Heart right ventricle (tissue), 16 donors: ENCODE data around the gene NXPH4. TPM values are rescaled to one million over a fixed set of nuclear protein-coding genes. Genes with fewer than 3 reads are reported as not detected.

Source experiments
- ATAC-seq, 8 donors: fragments of 200-7000 bp; cut with Tn5 transposase; one replicate each; pipeline ENCODE4 v1.9.1; 2020; ENCODE audit warnings: mild to moderate bottlenecking in 8 of 8, moderate library complexity in 8 of 8, moderate number of reproducible peaks in 1 of 8
- DNase-seq, 2 donors: peaks; one replicate each; pipeline ENCODE4 v3.0.0-alpha.2; 2020
- H3K27ac ChIP-seq, 10 donors: fragments of 200-600 bp; sonication (generic) in 2 of 10; one replicate each; pipeline versions ENCODE4 v1.5.0 to v1.8.0; 2020 to 2022; ENCODE audit warnings: mild to moderate bottlenecking in 3 of 10
- H3K27me3 ChIP-seq, 7 donors: fragments of 200-600 bp; one replicate each; pipeline ENCODE4 v1.8.0; 2021 to 2022; ENCODE audit warnings: mild to moderate bottlenecking in 2 of 7
- H3K36me3 ChIP-seq, 9 donors: fragments of 200-600 bp; sonication (generic) in 1 of 9; one replicate each; pipeline versions ENCODE4 v1.5.0 to v1.8.0; 2020 to 2022; ENCODE audit warnings: mild to moderate bottlenecking in 2 of 9
- H3K4me1 ChIP-seq, 9 donors: fragments of 200-600 bp; sonication (generic) in 1 of 9; one replicate each; pipeline versions ENCODE4 v1.5.0 to v1.8.0; 2020 to 2022; ENCODE audit warnings: mild to moderate bottlenecking in 4 of 9
- H3K4me3 ChIP-seq, 10 donors: fragments of 200-600 bp; sonication (generic) in 2 of 10; one replicate each; pipeline versions ENCODE4 v1.5.0 to v1.8.0; 2020 to 2022; ENCODE audit warnings: mild to moderate bottlenecking in 7 of 10, moderate library complexity in 2 of 10
- H3K9me3 ChIP-seq, 11 donors: fragments of 200-600 bp in 10 of 11; sonication (generic) in 2 of 11; one replicate each; pipeline versions ENCODE4 v1.5.0 to v1.8.0; 2013 to 2022; ENCODE audit warnings: mild to moderate bottlenecking in 2 of 11, control low read depth in 1 of 11, moderate library complexity in 1 of 11
- WGBS, 2 donors: extraction: QIAGEN DNeasy Blood & Tissue Kit; methylation state at CpG; one replicate each; pipeline ENCODE4 v1.1.7; 2013; ENCODE audit warnings: inconsistent platforms in 1 of 2; 5-methylcytosine and 5-hydroxymethylcytosine counted together
- intact Hi-C, 10 donors: fragments of 100-400 bp; cut with DNase I; formaldehyde crosslinking; loops; one replicate each; pipeline versions ENCODE4 v1.11.1 to v1.14.2; 2022
- long read RNA-seq, 3 donors: library from polyadenylated mRNA; unstranded; transcript quantifications; one replicate each; pipeline ENCODE4 v2.0.0, GENCODE V29; 2020 to 2021
- polyA plus RNA-seq, 2 donors: library from polyadenylated mRNA; stranded (reverse); fragments of 200-250 nt; gene quantifications; one replicate each; pipeline ENCODE4 v1.2.3, GENCODE V29; 2013
- total RNA-seq, 10 donors: library from RNA; stranded (reverse); fragmentation: NEBNext Ultra II Directional in 3 of 10; extraction: Animal tissue kit (Norgen Biotek cat#: 25700) in 3 of 10; gene quantifications; one replicate each; pipeline versions ENCODE4 v1.2.1 to v1.2.4, GENCODE V29; 2021 to 2023
- TF ChIP-seq, protein P1 (sequence below), 9 donors: fragments of 200-600 bp; sonication (generic) in 2 of 9; IDR thresholded peaks; one replicate each; pipeline versions ENCODE4 v1.5.0 to v1.8.0; 2021 to 2022; ENCODE audit warnings: antibody characterized with exemption in 9 of 9, mild to moderate bottlenecking in 5 of 9, moderate library complexity in 1 of 9
- donor health status: Arrhythmogenic right ventricular cardiomyopathy.
- donor health status: ischemic (EF 13 %, LVEDD 7.1; RV severe dilation, severe dysfunction).
- donor health status: healthy with polysubstance abuse.
- donor health status: DM: no; HTN: yes; CAD: no.
- donor health status: DM: no; HTN: no; CAD: no.
- donor health status: ischemic (EF 25% LVEDD 6.9; RV normal size, moderate dysfunction).
- donor health status: ischemic (EF 25% LVEDD 5.7; RV mildly dilated, moderate dysfunction).
- donor health status: healthy.
- donor health status: DM: yes; HTN: yes; CAD: no.
- donor health status: Ischemic cardiomyopathy.
- donor health status: ischemic (EF 35%, LVEDD 5.7; RV mildly dilated, moderate dysfunction).
- donor health status: nonischemic (EF 11% LVEDD 7.7; RV severe dilation, severe dysfunction).
- donor health status: DM: yes; HTN: yes; CAD: no.
- donor health status: PGD.
- donor health status: ischemic (EF 29% LVEDD 5.4; RV normal size, mild dysfunction).
- donor health status: nonischemic (EF 23%, LVEDD 6.1; RV moderate dilation, normal function).

Gene NXPH4
- total RNA-seq = 1 to 10 TPM in 7 of 10 donors, under 1 TPM in 3; 0.18 to 6.2 (median 2.3) TPM
- 1 to 10 TPM in 1 of 2 donors, under 1 TPM in 1; 0.66 to 1.8 TPM for polyA plus RNA-seq
- long read RNA-seq, donor 1, partial matches to known transcripts = 0 of 1 reads
- long read RNA-seq, donor 1, other reads (novel, unspliced or antisense) = 1 of 1 reads
- long read RNA-seq, donor 2, partial matches to known transcripts = 0 of 1 reads
- long read RNA-seq, donor 2, other reads (novel, unspliced or antisense) = 0 of 1 reads
- long read RNA-seq, donor 3 = 0 reads

DNA sequence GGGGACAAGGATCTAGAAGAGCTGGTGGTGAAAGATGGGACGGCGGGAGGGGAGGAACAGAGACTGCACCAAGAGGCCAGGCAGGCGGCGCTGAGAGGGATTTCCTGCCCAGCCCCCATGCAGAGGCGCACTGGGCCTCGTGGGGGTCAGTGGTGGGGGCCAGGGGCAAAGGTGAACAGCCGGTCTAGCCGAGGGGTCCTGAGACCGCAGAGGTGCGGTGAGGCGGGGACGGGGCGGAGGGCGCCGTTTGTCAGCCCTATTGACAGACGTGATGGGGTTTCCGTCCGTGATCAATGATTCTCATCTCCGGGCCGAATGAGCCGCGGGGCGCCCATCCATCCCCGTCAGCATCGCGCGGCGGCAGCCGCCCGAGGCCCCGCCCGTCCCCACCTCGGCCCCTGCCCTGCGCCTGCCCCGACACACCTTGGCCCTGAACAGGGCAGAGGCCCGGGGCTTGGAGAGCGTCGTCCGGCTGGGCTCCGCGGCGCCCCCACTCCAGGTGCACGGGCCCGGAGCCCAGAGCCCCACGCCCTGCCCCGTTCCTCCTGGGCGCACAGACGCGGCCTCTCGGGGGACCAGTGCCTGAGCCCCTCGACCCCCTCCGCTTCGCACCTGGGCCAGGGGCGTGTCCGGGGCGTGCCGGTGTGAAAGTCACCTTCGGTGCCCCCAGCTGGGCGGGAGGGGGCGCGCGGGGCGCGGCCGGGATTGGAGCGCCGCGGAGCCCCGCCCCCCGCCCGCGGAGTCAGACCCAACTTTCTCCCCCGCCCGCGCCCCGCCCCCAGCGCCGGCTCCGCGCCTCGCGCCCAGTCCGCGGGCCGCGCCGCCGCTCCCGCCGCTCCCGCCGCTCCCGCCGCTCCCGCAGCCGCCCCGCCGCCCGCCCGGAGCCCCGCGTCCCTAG is at the start of gene NXPH4:
Gene NXPH4, plus strand, starts transcription at position 781 of the 898 bp plus-strand sequence. CDS start 176 bp downstream, outside the sequence.
- WGBS, 2 donors = 1% methylated on average over 83 to 102 of the region's 102 CpGs
- no peaks in the 10 kb centered on the region for H3K9me3 ChIP-seq
- peak within 1 kb of the TSS; percentile 40 to 65 (median 53) for H3K4me3 ChIP-seq
- intact Hi-C loops = loop anchor here in 1 of 10 donors (10.0 kb wide), 1 partner anchor 249 kb away; no protein-coding TSS in a partner anchor
- H3K4me1 ChIP-seq = peaks cover 10 to 64% (median 46%) of the 10 kb centered on the region in 9 donors
- H3K27ac ChIP-seq = peak within 1 kb of the TSS in 1 of 10 donors; percentile 43
- DNase-seq (peak in 1 of 2 donors; percentile 57), ATAC-seq (peak in 1 of 8 donors; percentile 2)
- TF ChIP-seq, protein P1, sequence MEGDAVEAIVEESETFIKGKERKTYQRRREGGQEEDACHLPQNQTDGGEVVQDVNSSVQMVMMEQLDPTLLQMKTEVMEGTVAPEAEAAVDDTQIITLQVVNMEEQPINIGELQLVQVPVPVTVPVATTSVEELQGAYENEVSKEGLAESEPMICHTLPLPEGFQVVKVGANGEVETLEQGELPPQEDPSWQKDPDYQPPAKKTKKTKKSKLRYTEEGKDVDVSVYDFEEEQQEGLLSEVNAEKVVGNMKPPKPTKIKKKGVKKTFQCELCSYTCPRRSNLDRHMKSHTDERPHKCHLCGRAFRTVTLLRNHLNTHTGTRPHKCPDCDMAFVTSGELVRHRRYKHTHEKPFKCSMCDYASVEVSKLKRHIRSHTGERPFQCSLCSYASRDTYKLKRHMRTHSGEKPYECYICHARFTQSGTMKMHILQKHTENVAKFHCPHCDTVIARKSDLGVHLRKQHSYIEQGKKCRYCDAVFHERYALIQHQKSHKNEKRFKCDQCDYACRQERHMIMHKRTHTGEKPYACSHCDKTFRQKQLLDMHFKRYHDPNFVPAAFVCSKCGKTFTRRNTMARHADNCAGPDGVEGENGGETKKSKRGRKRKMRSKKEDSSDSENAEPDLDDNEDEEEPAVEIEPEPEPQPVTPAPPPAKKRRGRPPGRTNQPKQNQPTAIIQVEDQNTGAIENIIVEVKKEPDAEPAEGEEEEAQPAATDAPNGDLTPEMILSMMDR (IDR thresholded peaks at IDR 0.05) = no peak
- H3K27me3 ChIP-seq = peaks cover 8 to 78% (median 62%) of the 10 kb centered on the region in 7 donors
- peaks cover 0 to 26% (median 0%) of the 10 kb centered on the region in 9 donors for H3K36me3 ChIP-seq

- Histone ChIP-seq H3K27ac (no peak overlapping the region), H3K4me1 (peaks cover 0 to 27% (median 0%) of the 10 kb centered on the region in 9 donors), H3K9me3 (no peaks in the 10 kb centered on the region), H3K36me3 (peaks cover 0 to 98% (median 46%) of the 10 kb centered on the region in 9 donors), H3K4me3 (no peak overlapping the region), H3K27me3 (no peaks in the 10 kb centered on the region)
- no peak for ATAC-seq
- intact Hi-C loops = no loop called here
- TF ChIP-seq, protein P1 (IDR thresholded peaks at IDR 0.05) = no peak
- WGBS, 2 donors = 70 to 75% methylated on average over 10 of the region's 10 CpGs
- DNase-seq = no peak
Measured at GRCh38 chr12:57166971-57167371, 49.6 kb upstream of the NXPH4 start.

DNA sequence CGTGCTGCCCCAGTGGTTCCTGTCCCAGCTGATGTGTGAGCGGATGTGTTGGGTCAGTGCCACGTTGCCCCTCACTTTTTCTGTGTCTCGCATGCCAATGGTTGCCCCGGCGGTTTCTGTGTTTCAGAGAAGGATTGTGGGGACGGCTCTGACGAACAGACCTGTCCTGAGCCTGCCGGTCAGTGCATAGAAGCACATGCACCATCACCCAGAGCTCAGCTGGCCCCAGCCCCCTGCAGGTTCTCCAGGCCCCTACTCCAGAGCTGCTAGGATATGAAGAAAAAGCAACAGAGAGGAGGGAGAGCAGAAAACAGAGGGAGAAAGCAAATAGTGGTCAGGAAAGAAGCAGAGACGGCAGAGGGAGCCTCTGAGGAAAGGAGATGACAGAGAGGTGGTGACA is 48.5 kb upstream of the NXPH4 start:
- intact Hi-C loops = no loop called here
- Histone ChIP-seq H3K4me1 (peaks cover 0 to 19% (median 0%) of the 10 kb centered on the region in 9 donors), H3K27ac (no peak overlapping the region), H3K9me3 (no peaks in the 10 kb centered on the region), H3K27me3 (no peaks in the 10 kb centered on the region), H3K4me3 (no peak overlapping the region), H3K36me3 (peaks cover 0 to 97% (median 37%) of the 10 kb centered on the region in 9 donors)
- TF ChIP-seq, protein P1 (IDR thresholded peaks at IDR 0.05) = no peak
- DNase-seq (no peak), ATAC-seq (no peak)
- 83 to 87% methylated on average over 10 of the region's 10 CpGs for WGBS, 2 donors

DNA sequence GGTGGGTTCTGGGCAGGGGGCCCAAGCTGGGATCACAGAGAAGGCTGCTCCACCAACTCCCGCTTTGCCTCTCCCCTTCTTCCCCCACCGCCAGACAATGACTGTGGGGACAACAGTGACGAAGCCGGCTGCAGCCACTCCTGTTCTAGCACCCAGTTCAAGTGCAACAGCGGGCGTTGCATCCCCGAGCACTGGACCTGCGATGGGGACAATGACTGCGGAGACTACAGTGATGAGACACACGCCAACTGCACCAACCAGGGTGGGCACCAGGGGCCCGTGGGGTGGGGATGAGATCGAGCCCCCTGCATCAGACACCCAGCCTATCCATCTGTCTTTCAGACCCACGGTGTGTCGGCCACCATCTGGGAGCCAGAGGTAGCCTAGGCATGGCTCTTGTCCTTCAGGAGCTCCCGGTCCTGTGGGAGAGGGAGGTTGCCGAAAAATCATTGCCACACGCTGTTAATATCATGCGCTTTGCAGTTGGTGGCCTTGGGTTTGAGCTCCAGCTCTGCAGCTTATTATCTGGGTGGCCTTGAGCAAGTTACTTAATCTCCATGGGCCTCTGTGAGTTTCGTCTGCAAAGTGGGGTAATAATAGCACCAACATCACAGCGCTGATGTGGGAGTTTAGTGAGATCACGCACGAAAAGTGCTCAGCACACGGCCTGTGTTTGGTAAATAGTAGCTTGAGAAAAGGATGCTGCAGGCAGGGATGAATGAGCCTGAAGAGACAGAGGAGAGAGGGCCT is 47.4 kb upstream of the NXPH4 start:
- Histone ChIP-seq H3K27ac (peak overlapping the region in 1 of 10 donors; percentile 44), H3K27me3 (no peaks in the 10 kb centered on the region), H3K4me1 (peaks cover 0 to 15% (median 0%) of the 10 kb centered on the region in 9 donors), H3K4me3 (no peak overlapping the region), H3K9me3 (no peaks in the 10 kb centered on the region), H3K36me3 (peaks cover 0 to 97% (median 29%) of the 10 kb centered on the region in 9 donors)
- intact Hi-C loops = no loop called here
- TF ChIP-seq, protein P1 (IDR thresholded peaks at IDR 0.05) = no peak
- 89 to 92% methylated on average over 23 of the region's 23 CpGs for WGBS, 2 donors
- ATAC-seq (no peak), DNase-seq (no peak)
